LNCAP (cell line): ENCODE measurements around the gene PDIK1L.
A peak's percentile ranks its signal among the peaks of the same experiment; 100 is the strongest.

Experiments used
- CTCF ChIP-seq: fragments of 450-650 bp; IDR thresholded peaks from 2 replicates; pipeline ENCODE4 v1.5.1; 2017; ENCODE audit warnings: mild to moderate bottlenecking

PDIK1L gene

DNA sequence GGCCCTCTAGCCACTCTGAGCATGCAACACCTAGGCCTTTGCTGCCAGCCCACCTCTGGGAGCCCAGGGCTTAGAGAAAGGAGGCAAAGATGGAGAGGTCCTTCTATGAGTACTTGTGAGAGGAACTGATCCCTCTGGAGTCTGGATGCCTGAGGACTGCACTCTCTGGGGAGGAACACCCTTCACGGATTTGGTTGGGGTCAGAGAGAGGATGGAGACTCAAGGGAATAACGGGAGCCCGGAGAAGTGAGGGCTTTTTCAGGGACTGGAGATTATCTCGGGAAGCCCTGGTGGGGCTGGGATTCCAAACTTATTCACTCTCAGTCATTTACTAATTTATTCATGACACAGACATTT, 57.6 kb downstream of the PDIK1L start:
- no peak for TF ChIP-seq CTCF

DNA sequence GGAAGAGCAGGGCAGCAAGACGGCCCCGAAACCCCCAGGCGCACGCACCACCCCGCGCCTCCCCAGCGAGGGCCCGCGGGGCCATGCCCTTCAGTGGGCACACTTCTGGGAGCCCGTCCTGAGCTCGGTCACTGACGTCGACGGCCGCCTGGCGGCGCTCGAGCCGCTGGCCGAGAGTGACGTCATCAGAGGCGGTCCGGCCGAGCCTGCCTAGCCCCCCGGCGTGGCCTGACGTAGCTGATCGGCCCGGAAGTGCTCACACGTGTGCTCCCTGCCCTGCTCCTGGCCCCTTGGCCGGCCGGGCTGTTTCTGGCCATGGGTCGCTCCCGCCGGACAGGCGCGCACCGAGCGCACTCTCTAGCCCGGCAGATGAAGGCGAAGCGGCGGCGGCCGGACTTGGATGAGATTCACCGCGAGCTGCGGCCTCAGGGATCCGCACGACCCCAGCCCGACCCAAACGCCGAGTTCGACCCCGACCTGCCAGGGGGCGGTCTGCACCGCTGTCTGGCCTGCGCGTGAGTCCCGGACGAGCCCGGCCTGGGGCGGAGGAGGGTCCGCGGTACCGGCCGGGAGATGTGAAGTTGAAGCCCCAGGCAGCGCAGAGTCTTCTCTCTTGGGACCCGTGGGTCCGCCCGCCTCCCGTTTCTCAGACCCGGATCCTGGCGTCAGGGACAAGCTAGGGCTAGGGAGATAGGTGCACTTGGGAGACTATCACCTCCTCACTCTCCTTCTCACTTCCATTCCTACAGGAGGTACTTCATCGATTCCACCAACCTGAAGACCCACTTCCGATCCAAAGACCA, 58.2 kb downstream of the PDIK1L start, which contains the start of gene ZNF593:
Gene ZNF593, plus strand, starts transcription at position 240 of the 803 bp plus-strand sequence. Its CDS starts 76 bp downstream, at position 316.
- peak; percentile 68 for TF ChIP-seq CTCF

DNA sequence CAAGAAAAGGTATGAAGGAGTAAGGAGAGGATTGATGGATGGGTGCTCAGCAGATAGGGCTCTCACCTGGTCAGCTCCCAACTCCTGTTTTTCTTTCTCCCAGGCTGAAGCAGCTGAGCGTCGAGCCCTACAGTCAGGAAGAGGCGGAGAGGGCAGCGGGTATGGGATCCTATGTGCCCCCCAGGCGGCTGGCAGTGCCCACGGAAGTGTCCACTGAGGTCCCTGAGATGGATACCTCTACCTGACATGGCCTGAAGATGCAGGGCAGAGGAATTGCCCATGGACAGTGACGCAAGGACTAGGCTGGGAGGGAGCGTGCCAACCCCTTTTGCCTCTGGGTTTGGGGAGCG, 58.8 kb downstream of the PDIK1L start:
- no peak for TF ChIP-seq CTCF

GRCh38 chr1:26171084-26172072, 59.8 kb downstream of the PDIK1L start, which contains the start of gene ZNF593OS:
TSS of gene ZNF593OS (minus strand) at chr1:26171832. CDS start at chr1:26171661, 171 bp downstream.
- TF ChIP-seq CTCF, result no peak
